Mammary epithelial cell (primary cell): ENCODE measurements around the gene RRAGD.

Experiments
- EZH2 ChIP-seq: IDR thresholded peaks from 2 replicates; pipeline ENCODE4 v1.6.1; 2012; ENCODE audit warnings: low read length, inconsistent platforms, borderline replicate concordance
- TF ChIP-seq, protein P1 (sequence below), 2 donors: IDR thresholded peaks in 1 of 2; conservative IDR thresholded peaks in 1 of 2; 2 replicates each; pipeline ENCODE4 v1.5.1; 2011 to 2012; ENCODE audit warnings: inconsistent platforms in 2 of 2, low read length in 2 of 2, mild to moderate bottlenecking in 2 of 2, control low read depth in 1 of 2, low read depth in 1 of 2; ENCODE audit not compliant: insufficient read depth in 1 of 2; ENCODE audit errors: extremely low read depth in 1 of 2

DNA sequence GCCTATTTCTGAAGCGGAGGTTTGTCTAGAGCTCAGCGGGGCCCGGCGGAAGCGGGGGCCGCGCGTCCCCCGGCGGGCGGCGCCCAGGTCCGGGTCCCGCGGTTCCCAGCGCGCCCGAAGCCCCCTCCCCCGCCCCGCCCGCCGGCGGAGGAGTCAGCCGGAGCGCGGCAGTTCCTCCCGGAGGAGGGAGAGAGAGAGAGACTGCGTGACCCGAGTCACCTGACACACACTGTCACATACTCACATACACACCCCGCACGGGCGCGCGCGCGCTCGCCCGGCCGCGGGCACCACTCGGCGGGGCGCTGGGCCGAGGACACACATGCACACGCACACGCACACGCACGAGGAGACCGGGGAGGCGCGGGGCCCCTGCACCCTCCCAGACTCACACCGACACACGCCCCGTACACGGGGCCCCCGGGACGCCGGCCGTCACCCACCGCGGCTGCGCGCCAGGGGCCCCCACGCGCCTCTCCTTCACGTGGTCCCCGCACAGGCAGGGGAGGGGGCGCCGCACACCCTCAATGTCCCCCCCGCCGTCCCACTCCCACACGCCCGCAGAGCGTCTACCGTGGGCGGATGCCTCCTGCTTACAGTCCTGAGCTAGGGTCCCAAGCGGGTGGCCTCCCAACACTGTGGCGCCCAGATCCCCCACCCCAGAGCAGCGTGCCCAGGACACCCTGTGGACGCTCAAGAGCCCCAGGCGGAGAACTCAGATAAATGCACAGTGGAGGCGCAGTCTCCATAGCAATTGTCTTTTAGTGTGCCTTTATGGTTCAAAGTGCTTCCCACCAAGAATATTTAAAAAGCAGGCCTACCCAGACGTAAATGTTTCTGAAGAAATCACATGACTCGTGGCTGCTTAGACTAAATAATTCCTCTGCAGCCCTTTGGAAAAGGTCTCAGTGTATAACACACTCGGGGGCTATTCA is at the start of gene RRAGD:
- TF ChIP-seq, protein P1, sequence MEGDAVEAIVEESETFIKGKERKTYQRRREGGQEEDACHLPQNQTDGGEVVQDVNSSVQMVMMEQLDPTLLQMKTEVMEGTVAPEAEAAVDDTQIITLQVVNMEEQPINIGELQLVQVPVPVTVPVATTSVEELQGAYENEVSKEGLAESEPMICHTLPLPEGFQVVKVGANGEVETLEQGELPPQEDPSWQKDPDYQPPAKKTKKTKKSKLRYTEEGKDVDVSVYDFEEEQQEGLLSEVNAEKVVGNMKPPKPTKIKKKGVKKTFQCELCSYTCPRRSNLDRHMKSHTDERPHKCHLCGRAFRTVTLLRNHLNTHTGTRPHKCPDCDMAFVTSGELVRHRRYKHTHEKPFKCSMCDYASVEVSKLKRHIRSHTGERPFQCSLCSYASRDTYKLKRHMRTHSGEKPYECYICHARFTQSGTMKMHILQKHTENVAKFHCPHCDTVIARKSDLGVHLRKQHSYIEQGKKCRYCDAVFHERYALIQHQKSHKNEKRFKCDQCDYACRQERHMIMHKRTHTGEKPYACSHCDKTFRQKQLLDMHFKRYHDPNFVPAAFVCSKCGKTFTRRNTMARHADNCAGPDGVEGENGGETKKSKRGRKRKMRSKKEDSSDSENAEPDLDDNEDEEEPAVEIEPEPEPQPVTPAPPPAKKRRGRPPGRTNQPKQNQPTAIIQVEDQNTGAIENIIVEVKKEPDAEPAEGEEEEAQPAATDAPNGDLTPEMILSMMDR (conservative IDR thresholded peaks at IDR 0.05 in 1 of 2, IDR thresholded peaks at IDR 0.05 in 1 of 2; ENCODE audit: extremely low read depth in 1 of 2, insufficient read depth in 1 of 2, low read depth in 1 of 2, low read length in 2 of 2), result no peak
- TF ChIP-seq EZH2, result no peak
